ENCODE results near the gene C12orf54. TPM values are rescaled to one million over a fixed set of nuclear protein-coding genes. Genes with fewer than 3 reads are reported as not detected.

C12orf54 gene
- total RNA-seq, 1 experiment from 2014 or later = not detected

- no peak overlapping the region for H2BK5ac ChIP-seq (ENCODE audit: insufficient read length, low read length)
- H2BK20ac ChIP-seq (ENCODE audit: low read depth, low read length, poor library complexity, severe bottlenecking) = no peak overlapping the region
- peak; percentile 55 for DNase-seq
- H3K27ac Mint-ChIP-seq = no peak overlapping the region
- no peaks in the 10 kb centered on the region for H3K23me2 ChIP-seq (ENCODE audit: insufficient read length, low read depth, low read length, poor library complexity, severe bottlenecking)
- no peak overlapping the region for H2BK15ac ChIP-seq (ENCODE audit: low read depth, low read length)
- H3K27ac ChIP-seq (ENCODE audit: insufficient read length, low read depth, low read length) = no peak overlapping the region
- H3K4ac ChIP-seq (ENCODE audit: low read depth, low read length) = no peak overlapping the region
- H3K9me3 ChIP-seq (ENCODE audit: control insufficient read depth, low read depth, low read length) = no peaks in the 10 kb centered on the region
- no peaks in the 10 kb centered on the region for H3K79me2 ChIP-seq (ENCODE audit: insufficient read depth, low read length)
- H3K18ac ChIP-seq (ENCODE audit: insufficient read length, low read depth, low read length) = no peak overlapping the region
- no peak overlapping the region for H3K4me3 Mint-ChIP-seq
- H3K9ac ChIP-seq (ENCODE audit: extremely low read depth, insufficient read length, low read length) = no peak overlapping the region
- no peak overlapping the region for H4K91ac ChIP-seq (ENCODE audit: insufficient read length, low read depth, low read length)
- H3K4me1 Mint-ChIP-seq = no peaks in the 10 kb centered on the region
- no peak overlapping the region for H4K5ac ChIP-seq (ENCODE audit: insufficient read length, low read depth, low read length)
- no peak overlapping the region for H3T11ph ChIP-seq (ENCODE audit: low read length)
- no peak overlapping the region for H3K4me2 ChIP-seq (ENCODE audit: insufficient read depth, insufficient read length, low read length)
- H3K56ac ChIP-seq (ENCODE audit: insufficient read length, low read depth, low read length) = no peak overlapping the region
- peaks cover 6% of the 10 kb centered on the region; the same call in 1 of the 2 replicates for H3K27me3 Mint-ChIP-seq (ENCODE audit: low read depth)
- H3K23ac ChIP-seq (ENCODE audit: insufficient read length, low read depth, low read length) = no peak overlapping the region
- H4K20me1 ChIP-seq (ENCODE audit: control insufficient read depth, insufficient read depth, insufficient read length) = no peaks in the 10 kb centered on the region
- H3K36me3 Mint-ChIP-seq (ENCODE audit: insufficient read depth in 1 of 3, low read depth in 3 of 3) = no peaks in the 10 kb centered on the region
- H3K9me3 Mint-ChIP-seq = peaks cover 0 to 43% of the 10 kb centered on the region in 2 experiments; a peak in 2 of 5 replicates
- no peaks in the 10 kb centered on the region for H3K79me1 ChIP-seq (ENCODE audit: insufficient read depth, low read depth, low read length, poor library complexity, severe bottlenecking)
- no peak overlapping the region for H2BK12ac ChIP-seq (ENCODE audit: insufficient read length, low read depth, low read length)
- TF ChIP-seq, protein P1, sequence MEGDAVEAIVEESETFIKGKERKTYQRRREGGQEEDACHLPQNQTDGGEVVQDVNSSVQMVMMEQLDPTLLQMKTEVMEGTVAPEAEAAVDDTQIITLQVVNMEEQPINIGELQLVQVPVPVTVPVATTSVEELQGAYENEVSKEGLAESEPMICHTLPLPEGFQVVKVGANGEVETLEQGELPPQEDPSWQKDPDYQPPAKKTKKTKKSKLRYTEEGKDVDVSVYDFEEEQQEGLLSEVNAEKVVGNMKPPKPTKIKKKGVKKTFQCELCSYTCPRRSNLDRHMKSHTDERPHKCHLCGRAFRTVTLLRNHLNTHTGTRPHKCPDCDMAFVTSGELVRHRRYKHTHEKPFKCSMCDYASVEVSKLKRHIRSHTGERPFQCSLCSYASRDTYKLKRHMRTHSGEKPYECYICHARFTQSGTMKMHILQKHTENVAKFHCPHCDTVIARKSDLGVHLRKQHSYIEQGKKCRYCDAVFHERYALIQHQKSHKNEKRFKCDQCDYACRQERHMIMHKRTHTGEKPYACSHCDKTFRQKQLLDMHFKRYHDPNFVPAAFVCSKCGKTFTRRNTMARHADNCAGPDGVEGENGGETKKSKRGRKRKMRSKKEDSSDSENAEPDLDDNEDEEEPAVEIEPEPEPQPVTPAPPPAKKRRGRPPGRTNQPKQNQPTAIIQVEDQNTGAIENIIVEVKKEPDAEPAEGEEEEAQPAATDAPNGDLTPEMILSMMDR (conservative IDR thresholded peaks at IDR 0.05) = peak; percentile 75
- no peak overlapping the region for H2BK120ac ChIP-seq (ENCODE audit: low read depth, low read length, poor library complexity, severe bottlenecking)
- H4K8ac ChIP-seq (replicated peaks; ENCODE audit: insufficient read length, low read depth, low read length) = no peak overlapping the region
- no peak overlapping the region for H2AFZ ChIP-seq (ENCODE audit: low read length)
- WGBS (ENCODE audit: extremely low coverage, insufficient read length, low lambda C conversion rate) = no CpG with 5 or more reads among the region's 8 CpGs
- H3K14ac ChIP-seq (ENCODE audit: insufficient read depth, low read length) = no peak overlapping the region
- H3K27me3 ChIP-seq (ENCODE audit: insufficient read depth, low read length) = no peaks in the 10 kb centered on the region
- no peaks in the 10 kb centered on the region for H3K4me1 ChIP-seq (ENCODE audit: insufficient read depth, low read length)
- no peak overlapping the region for H2AK5ac ChIP-seq (ENCODE audit: insufficient read length, low read length)
Observed at GRCh38 chr12:48542300-48542928, 60.1 kb downstream of the C12orf54 start.
